ENCODE measurements around the gene GAREM1.
"Not testable (repeated sequence)": the region's sequence is repeated elsewhere in the genome, so short reads cannot be mapped to it uniquely, and the experiment has no call there.

The GAREM1 gene

GRCh38 chr18:32358529-32358928 lies 112.2 kb downstream of the GAREM1 start:
- no peaks in the 10 kb centered on the region for H3K36me3 ChIP-seq (ENCODE audit: control insufficient read depth, insufficient read depth, low read length)
- DNase-seq, result no peak
- no peaks in the 10 kb centered on the region for H3K4me1 ChIP-seq (ENCODE audit: control insufficient read depth, insufficient read depth, low read length, poor library complexity, severe bottlenecking)
- H3K27me3 ChIP-seq (replicated peaks; ENCODE audit: control insufficient read depth, insufficient read depth, low read length, poor library complexity, severe bottlenecking), result no peaks in the 10 kb centered on the region
- no peak overlapping the region for H3K27ac ChIP-seq (ENCODE audit: insufficient read depth, low read length, poor library complexity, severe bottlenecking)
- no peaks in the 10 kb centered on the region for H3K9me3 ChIP-seq (ENCODE audit: control insufficient read depth, low read length)
- no peak overlapping the region for H3K4me3 ChIP-seq (ENCODE audit: insufficient read depth, low read depth, low read length, poor library complexity, severe bottlenecking)

GRCh38 chr18:32358075-32358474 lies 112.6 kb downstream of the GAREM1 start:
- Histone ChIP-seq H3K4me1 (ENCODE audit: control insufficient read depth, insufficient read depth, low read length, poor library complexity, severe bottlenecking) (no peaks in the 10 kb centered on the region), H3K27me3 (replicated peaks; ENCODE audit: control insufficient read depth, insufficient read depth, low read length, poor library complexity, severe bottlenecking) (no peaks in the 10 kb centered on the region), H3K9me3 (ENCODE audit: control insufficient read depth, low read length) (no peaks in the 10 kb centered on the region), H3K27ac (ENCODE audit: insufficient read depth, low read length, poor library complexity, severe bottlenecking) (no peak overlapping the region), H3K4me3 (ENCODE audit: insufficient read depth, low read depth, low read length, poor library complexity, severe bottlenecking) (no peak overlapping the region), H3K36me3 (ENCODE audit: control insufficient read depth, insufficient read depth, low read length) (no peaks in the 10 kb centered on the region)
- DNase-seq, result no peak

GRCh38 chr18:32355896-32356295 lies 114.8 kb downstream of the GAREM1 start:
- no peaks in the 10 kb centered on the region for H3K4me1 ChIP-seq (ENCODE audit: control insufficient read depth, insufficient read depth, low read length, poor library complexity, severe bottlenecking)
- no peak for DNase-seq
- no peak overlapping the region for H3K27ac ChIP-seq (ENCODE audit: insufficient read depth, low read length, poor library complexity, severe bottlenecking)
- H3K9me3 ChIP-seq (ENCODE audit: control insufficient read depth, low read length), result no peaks in the 10 kb centered on the region
- H3K27me3 ChIP-seq (replicated peaks; ENCODE audit: control insufficient read depth, insufficient read depth, low read length, poor library complexity, severe bottlenecking), result no peaks in the 10 kb centered on the region
- no peak overlapping the region for H3K4me3 ChIP-seq (ENCODE audit: insufficient read depth, low read depth, low read length, poor library complexity, severe bottlenecking)
- no peaks in the 10 kb centered on the region for H3K36me3 ChIP-seq (ENCODE audit: control insufficient read depth, insufficient read depth, low read length)

- Histone ChIP-seq H3K9me3 (ENCODE audit: control insufficient read depth, low read length) (no peaks in the 10 kb centered on the region), H3K27ac (ENCODE audit: insufficient read depth, low read length, poor library complexity, severe bottlenecking) (no peak overlapping the region), H3K4me3 (ENCODE audit: insufficient read depth, low read depth, low read length, poor library complexity, severe bottlenecking) (no peak overlapping the region), H3K36me3 (ENCODE audit: control insufficient read depth, insufficient read depth, low read length) (no peaks in the 10 kb centered on the region), H3K4me1 (ENCODE audit: control insufficient read depth, insufficient read depth, low read length, poor library complexity, severe bottlenecking) (no peaks in the 10 kb centered on the region), H3K27me3 (replicated peaks; ENCODE audit: control insufficient read depth, insufficient read depth, low read length, poor library complexity, severe bottlenecking) (no peaks in the 10 kb centered on the region)
- no peak for DNase-seq
These were observed 116.2 kb downstream of the GAREM1 start for GRCh38 chr18:32354518-32354917.

GRCh38 chr18:32353257-32353656 lies 117.4 kb downstream of the GAREM1 start:
- H3K36me3 ChIP-seq (ENCODE audit: control insufficient read depth, insufficient read depth, low read length), result no peaks in the 10 kb centered on the region
- DNase-seq, result no peak
- no peaks in the 10 kb centered on the region for H3K4me1 ChIP-seq (ENCODE audit: control insufficient read depth, insufficient read depth, low read length, poor library complexity, severe bottlenecking)
- H3K27me3 ChIP-seq (replicated peaks; ENCODE audit: control insufficient read depth, insufficient read depth, low read length, poor library complexity, severe bottlenecking), result no peaks in the 10 kb centered on the region
- no peak overlapping the region for H3K27ac ChIP-seq (ENCODE audit: insufficient read depth, low read length, poor library complexity, severe bottlenecking)
- no peak overlapping the region for H3K4me3 ChIP-seq (ENCODE audit: insufficient read depth, low read depth, low read length, poor library complexity, severe bottlenecking)
- H3K9me3 ChIP-seq (ENCODE audit: control insufficient read depth, low read length), result no peaks in the 10 kb centered on the region

- Histone ChIP-seq H3K9me3 (ENCODE audit: control insufficient read depth, low read length) (no peaks in the 10 kb centered on the region), H3K4me1 (ENCODE audit: control insufficient read depth, insufficient read depth, low read length, poor library complexity, severe bottlenecking) (no peaks in the 10 kb centered on the region), H3K27me3 (replicated peaks; ENCODE audit: control insufficient read depth, insufficient read depth, low read length, poor library complexity, severe bottlenecking) (no peaks in the 10 kb centered on the region), H3K27ac (ENCODE audit: insufficient read depth, low read length, poor library complexity, severe bottlenecking) (no peak overlapping the region), H3K36me3 (ENCODE audit: control insufficient read depth, insufficient read depth, low read length) (no peaks in the 10 kb centered on the region), H3K4me3 (ENCODE audit: insufficient read depth, low read depth, low read length, poor library complexity, severe bottlenecking) (no peak overlapping the region)
- no peak for DNase-seq
These were observed 119.7 kb downstream of the GAREM1 start for GRCh38 chr18:32351032-32351431.

GRCh38 chr18:32349728-32350395 lies 120.8 kb downstream of the GAREM1 start:
- Histone ChIP-seq H3K36me3 (ENCODE audit: control insufficient read depth, insufficient read depth, low read length) (no peaks in the 10 kb centered on the region), H3K27ac (ENCODE audit: insufficient read depth, low read length, poor library complexity, severe bottlenecking) (no peak overlapping the region), H3K9me3 (ENCODE audit: control insufficient read depth, low read length) (no peaks in the 10 kb centered on the region), H3K4me1 (ENCODE audit: control insufficient read depth, insufficient read depth, low read length, poor library complexity, severe bottlenecking) (no peaks in the 10 kb centered on the region), H3K27me3 (replicated peaks; ENCODE audit: control insufficient read depth, insufficient read depth, low read length, poor library complexity, severe bottlenecking) (no peaks in the 10 kb centered on the region), H3K4me3 (ENCODE audit: insufficient read depth, low read depth, low read length, poor library complexity, severe bottlenecking) (no peak overlapping the region)
- no peak for DNase-seq

GRCh38 chr18:32346671-32347070 lies 124.0 kb downstream of the GAREM1 start:
- H3K27ac ChIP-seq (ENCODE audit: insufficient read depth, low read length, poor library complexity, severe bottlenecking), result no peak overlapping the region
- no peaks in the 10 kb centered on the region for H3K36me3 ChIP-seq (ENCODE audit: control insufficient read depth, insufficient read depth, low read length)
- H3K27me3 ChIP-seq (replicated peaks; ENCODE audit: control insufficient read depth, insufficient read depth, low read length, poor library complexity, severe bottlenecking), result no peaks in the 10 kb centered on the region

GRCh38 chr18:32343634-32344033 lies 127.0 kb downstream of the GAREM1 start:
- Histone ChIP-seq H3K9me3 (ENCODE audit: control insufficient read depth, low read length) (no peaks in the 10 kb centered on the region), H3K4me1 (ENCODE audit: control insufficient read depth, insufficient read depth, low read length, poor library complexity, severe bottlenecking) (no peaks in the 10 kb centered on the region), H3K27me3 (replicated peaks; ENCODE audit: control insufficient read depth, insufficient read depth, low read length, poor library complexity, severe bottlenecking) (no peaks in the 10 kb centered on the region), H3K4me3 (ENCODE audit: insufficient read depth, low read depth, low read length, poor library complexity, severe bottlenecking) (no peak overlapping the region), H3K27ac (ENCODE audit: insufficient read depth, low read length, poor library complexity, severe bottlenecking) (no peak overlapping the region), H3K36me3 (ENCODE audit: control insufficient read depth, insufficient read depth, low read length) (no peaks in the 10 kb centered on the region)
- no peak for DNase-seq

More at GRCh38 chr18:32346671-32347070, 124.0 kb downstream of the GAREM1 start:
- no peaks in the 10 kb centered on the region for H3K9me3 ChIP-seq (ENCODE audit: control insufficient read depth, low read length)
- H3K4me3 ChIP-seq (ENCODE audit: insufficient read depth, low read depth, low read length, poor library complexity, severe bottlenecking), result no peak overlapping the region
- no peaks in the 10 kb centered on the region for H3K4me1 ChIP-seq (ENCODE audit: control insufficient read depth, insufficient read depth, low read length, poor library complexity, severe bottlenecking)
- DNase-seq, result no peak

GRCh38 chr18:32341112-32341511 lies 129.6 kb downstream of the GAREM1 start:
- H3K36me3 ChIP-seq (ENCODE audit: control insufficient read depth, insufficient read depth, low read length); H3K27me3 ChIP-seq (replicated peaks; ENCODE audit: control insufficient read depth, insufficient read depth, low read length, poor library complexity, severe bottlenecking); DNase-seq; H3K9me3 ChIP-seq (ENCODE audit: control insufficient read depth, low read length); H3K4me1 ChIP-seq (ENCODE audit: control insufficient read depth, insufficient read depth, low read length, poor library complexity, severe bottlenecking); H3K4me3 ChIP-seq (ENCODE audit: insufficient read depth, low read depth, low read length, poor library complexity, severe bottlenecking); H3K27ac ChIP-seq (ENCODE audit: insufficient read depth, low read length, poor library complexity, severe bottlenecking): not testable (repeated sequence)
